Activated naive CD4-positive, alpha-beta T cell (primary cell): Measurements from ENCODE around the gene OR5B21.

ENCODE experiments used
- DNase-seq, 4 experiments: peaks; one replicate each; lab custom pipeline; 2025; lab: John Stamatoyannopoulos, UW

Gene OR5B21

DNA sequence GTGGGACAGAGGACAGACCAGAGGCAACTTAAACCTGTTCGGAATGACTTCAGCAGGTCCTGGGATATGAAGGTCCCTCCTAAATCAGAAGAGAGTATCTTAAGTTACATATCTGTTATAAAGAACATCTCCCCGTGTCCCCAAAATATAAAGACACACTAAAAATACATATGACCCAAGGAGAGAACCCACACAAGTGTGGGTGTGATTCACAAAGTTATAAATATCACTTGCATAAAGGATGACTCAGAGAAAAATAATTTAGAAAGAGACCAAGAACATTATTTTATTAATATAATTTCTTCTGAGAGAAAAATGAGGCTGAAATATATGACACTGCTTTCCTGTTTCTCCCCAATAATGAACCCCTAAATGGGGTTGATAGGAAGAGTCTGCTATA, 14.2 kb downstream of the OR5B21 start:
- DNase-seq, result no peak

DNA sequence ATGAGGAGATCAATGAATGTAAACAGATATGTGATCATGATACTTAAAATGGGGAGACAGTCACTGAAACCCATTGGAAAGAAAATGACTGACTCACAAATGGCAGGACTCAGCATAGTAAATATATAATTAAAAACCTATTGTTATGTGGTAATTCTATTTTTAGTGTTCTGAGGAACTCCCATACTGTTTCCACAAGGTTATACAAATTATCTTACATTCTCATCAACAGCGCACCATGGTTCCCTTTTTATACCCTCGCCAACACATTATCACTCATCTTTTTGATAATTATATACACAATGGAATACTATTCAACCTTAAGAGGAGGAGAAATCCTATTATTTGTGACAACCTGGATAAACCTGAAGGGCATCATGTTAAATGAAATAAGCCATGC, 17.1 kb downstream of the OR5B21 start:
- no peak for DNase-seq

DNA sequence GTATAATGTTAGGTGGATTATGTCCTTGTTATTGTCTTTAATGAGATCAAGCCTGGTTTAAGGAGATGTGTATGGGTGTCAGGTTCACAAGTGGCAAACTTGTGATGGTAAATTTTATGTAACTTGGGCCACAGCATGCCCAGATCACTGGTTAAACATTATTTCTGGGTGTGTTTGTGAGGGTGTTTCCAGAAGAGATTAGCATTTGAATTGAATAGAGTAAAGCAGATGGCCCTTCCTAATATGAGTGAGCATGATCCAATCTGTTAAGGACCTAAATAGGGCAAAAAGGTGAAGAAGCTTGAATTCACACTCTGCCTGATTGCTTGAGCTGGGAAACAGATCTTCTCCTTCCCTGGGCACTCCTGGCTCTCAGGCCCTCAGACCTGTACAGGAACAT, 20.7 kb downstream of the OR5B21 start:
- no peak for DNase-seq

DNA sequence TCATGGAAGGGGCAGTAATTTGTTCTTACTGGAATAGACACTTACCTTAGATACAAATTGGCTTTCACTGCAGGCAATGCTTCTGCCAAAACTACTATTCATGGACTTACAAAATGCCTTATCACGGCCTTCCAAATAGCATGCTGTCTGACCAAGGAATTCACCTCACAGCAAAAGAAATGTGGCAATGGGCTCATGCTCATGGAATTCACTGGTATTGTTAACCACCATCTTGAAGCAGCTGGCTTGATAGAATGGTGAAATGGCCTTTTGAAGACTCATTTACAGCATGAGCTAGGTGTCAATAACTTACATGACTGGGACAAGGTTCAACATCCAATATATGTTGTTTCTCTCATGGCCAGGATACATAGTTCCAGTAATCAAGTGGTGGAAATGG, 21.9 kb downstream of the OR5B21 start:
- DNase-seq, result no peak

DNA sequence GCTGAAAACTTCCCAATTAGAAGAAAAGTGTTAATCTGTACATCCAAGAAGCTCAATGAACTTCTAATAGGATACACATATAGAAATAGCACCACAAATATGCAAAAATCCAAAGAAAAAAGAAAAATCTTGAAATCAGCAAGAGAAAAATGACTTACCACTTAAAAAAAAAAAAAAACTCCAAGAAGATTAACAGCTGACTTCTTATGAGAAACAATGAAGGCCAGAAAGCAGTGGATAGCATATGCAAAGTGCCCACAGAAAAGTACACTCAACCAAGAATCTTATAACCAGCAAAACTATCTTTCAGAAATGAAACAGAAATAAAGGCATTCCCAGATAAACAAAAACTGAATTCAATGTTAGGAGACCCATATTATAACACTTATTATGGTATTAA, 36.0 kb downstream of the OR5B21 start:
- no peak for DNase-seq

DNA sequence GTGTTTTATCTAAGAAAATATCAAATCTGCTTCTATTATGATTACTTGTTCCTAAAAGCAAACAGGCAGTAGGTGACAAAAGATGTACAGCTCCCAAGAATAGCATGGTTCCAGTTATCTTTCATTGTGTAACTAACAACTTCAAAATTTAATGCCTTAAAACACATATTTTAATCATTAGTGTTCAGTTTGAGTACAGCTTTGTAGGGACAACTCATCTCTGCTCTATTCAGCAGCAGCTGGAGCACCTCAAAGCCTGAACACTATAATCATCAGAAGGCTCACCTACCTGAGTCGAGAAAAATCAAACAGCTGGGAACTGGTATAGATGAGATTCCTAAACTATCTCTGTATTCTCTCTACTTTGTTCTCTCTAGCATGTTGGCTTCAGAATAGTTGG, 41.6 kb downstream of the OR5B21 start:
- no peak for DNase-seq

DNA sequence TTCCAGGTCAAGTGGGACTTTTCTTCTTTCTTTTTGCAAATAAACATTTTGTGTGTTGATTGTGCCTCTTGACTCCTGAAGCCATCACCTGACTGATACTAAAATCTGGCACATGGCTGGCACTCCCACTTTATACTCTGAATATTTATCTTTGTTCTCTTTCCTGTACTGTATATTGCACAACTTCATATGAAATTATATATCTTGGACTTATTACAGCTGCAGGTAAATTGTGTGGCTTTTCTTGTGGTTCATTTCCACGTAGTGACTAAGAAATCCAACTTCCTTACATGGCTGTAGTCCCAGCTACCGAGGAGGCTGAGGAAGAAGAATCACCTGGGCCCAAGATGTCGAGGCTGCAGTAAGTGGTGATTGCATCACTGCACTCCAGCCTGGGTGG, 42.2 kb downstream of the OR5B21 start:
- no peak for DNase-seq
